Stimulated activated CD4-positive, alpha-beta T cell treated with anti-CD3 and anti-CD28 coated beads, TNF-alpha, amount 100 ng/mL, for 1 hour (primary cell): Measurements from ENCODE around the gene CCDC141.
A peak's percentile ranks its signal among the peaks of the same experiment; 100 is the strongest.

Experiments
- DNase-seq, 3 donors: peaks; one replicate each; pipeline ENCODE4 v3.0.0-alpha.2; 2020; ENCODE audit warnings: low read depth in 3 of 3, low spot score in 1 of 3

CCDC141 gene

DNA sequence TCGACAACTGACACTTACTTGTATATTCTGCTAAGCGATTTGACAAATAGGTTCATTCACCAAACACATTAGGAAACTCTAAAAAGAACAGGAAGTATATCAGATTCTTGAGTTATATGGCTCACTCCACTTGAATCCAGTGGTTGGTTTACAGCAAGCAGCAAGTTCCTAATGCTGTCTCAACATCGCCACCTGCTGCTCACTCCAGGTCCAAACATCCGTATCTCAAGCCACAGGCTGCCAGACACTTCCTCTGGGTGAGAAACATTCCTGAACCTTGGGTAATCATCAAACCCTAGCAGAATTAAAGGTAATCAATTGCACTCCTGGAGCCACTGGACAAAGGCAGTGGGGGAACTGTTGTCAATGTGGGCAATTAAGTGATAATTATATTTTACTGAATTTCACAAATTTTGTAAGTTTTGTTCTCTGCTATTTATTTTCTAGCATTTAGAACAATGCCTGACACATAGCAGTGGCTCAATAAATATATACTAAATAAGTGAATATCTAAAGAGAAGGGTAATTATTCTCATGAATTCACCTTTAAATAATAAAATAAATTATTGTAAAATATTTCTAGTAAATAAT lies 135.6 kb downstream of the CCDC141 start:
- DNase-seq: peak in 2 of 3 donors; percentile 9 to 54

DNA sequence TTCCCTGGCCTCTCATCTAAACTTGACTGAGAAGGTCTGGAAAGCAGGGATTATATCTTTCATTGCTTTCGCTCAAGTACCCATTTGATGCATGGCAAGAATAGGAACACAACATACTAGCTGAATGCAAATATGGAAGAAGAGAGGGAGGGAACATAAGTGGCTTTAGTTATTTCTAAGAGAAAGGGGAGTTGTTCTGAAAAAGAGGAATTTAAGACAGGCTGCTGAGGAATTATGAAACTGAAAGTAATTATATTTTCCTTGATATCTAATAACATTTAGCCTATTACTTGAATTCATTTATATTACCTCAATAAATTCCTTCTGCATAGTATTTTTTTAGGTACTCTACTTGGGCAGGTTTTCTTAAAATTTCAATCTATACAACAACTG lies 136.9 kb downstream of the CCDC141 start:
- DNase-seq: no peak

DNA sequence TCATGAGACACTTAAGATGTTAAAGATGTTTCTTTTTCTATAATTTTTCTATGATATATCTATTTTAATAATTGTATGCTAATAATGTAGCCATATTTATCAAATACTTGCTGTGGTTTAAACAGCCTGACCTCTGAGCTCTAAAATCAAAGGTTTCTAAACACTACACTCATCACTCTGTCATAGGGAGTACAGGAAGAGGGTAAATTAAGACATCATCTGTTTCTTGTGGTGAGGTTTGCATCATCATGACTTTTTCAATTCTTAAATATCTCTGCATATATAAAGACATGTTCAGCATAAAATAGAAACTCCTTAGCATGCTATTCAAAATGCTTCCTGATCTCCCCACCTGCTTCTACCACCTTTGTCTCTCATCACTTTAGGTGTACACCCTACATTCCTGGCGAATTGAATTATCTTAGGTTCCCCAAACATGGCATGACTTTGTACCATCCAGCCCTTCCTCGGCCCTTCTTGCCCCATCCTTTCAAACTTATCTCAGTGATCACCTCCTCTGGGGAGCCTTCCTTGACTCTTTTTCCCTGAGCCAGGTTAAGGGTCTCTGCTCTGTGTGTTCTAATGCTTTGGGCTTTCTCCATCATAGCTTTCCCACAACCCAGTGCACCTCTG lies 137.4 kb downstream of the CCDC141 start:
- no peak for DNase-seq

DNA sequence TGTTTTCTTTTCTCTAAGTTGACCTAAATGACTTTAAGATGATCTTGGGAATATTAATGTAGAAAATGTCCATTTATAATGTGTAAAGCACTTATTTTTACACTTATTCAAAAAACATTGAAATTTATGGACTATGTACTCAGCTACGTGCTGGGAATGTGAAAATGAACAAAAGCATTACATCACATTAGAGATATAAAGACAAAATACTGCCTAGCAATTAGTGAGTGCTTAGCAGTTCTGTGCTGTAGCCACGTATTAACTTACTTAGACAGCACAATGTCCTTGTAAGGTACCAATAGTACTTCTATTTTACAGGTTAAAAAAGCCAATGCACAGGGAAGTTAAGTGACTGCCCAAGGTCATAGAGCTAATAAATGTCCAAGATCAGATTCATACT lies 138.9 kb downstream of the CCDC141 start:
- no peak for DNase-seq

DNA sequence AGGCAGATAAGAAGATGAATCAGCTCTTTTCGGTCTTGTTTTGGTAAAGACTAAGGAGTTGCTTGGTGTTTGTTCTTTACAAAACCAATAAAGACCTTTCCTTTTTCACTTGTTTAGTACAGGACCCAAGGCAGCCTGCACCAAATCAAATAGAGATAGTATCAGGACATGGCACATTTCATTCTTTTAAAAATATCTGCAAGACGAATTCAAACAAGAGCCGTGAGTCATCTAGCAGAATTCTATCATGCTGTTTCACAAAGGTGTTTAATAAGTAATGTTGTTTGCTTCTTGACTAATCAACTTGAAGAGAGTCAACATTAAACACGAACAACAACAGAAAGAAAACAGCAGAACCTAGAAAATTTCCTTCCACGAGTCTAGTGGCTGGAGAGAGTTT lies 139.9 kb downstream of the CCDC141 start:
- DNase-seq: no peak

DNA sequence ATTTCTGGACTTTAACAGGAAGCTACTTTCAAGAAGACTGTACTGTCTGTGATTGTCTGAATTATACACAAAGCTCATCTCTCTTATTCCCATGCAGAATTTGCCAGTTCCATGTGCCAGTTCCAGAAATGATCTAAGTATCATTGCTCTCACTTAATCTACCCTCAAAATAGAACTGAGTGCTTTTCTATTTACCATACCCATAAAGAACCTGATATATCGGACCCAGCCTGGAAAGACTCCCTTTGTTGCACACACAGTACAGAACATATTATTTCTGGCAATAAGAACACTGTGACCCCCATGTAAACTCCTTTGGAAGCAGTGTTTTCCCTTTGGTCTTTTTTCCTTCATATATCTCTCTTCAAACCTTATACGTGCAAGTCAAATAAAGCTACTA lies 140.4 kb downstream of the CCDC141 start:
- DNase-seq: no peak

DNA sequence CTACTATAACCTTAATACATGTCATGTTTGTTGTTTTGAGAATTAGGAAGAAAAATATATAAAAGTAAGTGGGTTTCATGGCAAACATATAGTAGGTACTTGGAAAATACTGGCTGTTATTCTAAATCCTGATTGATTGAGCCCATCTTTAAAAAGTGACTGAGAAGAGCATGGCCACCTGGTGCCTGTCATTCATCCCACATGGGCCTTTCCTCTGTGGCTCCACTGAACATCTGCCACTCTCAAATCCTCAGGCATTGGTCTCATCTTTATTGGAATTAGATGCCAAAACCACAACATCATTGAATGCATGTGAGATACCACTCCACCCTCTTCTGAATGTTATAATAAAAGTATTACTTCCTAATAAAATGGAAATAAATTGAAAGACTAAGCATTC lies 141.1 kb downstream of the CCDC141 start:
- no peak for DNase-seq

DNA sequence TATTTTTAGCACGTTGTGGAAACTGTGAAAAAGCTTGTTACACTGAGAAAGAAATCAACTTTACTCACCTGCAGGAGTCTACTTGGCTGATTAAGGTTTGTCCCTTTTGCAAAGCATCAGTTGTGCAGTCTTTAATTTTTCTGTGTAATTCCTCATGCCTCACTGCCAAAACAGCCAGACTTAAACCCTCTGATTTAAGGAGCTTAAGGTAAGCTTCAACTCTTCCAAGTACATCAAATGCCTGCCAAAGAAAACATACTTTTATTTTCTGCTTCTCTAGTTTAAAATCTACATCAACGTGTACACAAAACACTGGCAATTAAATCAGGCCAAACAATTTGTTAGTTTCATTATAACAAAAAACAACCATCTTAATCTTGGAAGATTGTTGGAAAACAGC lies 144.7 kb downstream of the CCDC141 start:
- no peak for DNase-seq

DNA sequence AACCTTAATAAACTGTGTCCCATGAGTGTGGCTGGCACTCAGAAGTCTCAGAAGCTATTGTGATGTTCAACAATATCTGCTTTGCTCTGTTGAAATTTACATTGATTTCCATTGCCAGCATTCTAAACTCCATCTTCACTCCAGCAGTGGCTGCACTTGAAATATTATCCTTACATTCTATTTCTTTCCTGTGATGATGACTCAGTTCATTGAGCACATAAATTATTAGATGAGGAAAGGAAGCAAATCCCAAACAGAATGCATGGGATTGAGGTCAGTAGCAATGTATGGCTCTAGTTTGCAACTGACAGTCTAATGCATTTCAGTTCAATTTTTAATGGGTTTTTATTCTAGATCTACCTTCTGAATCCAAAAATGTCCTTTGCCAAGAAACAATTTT lies 150.3 kb downstream of the CCDC141 start:
- no peak for DNase-seq

DNA sequence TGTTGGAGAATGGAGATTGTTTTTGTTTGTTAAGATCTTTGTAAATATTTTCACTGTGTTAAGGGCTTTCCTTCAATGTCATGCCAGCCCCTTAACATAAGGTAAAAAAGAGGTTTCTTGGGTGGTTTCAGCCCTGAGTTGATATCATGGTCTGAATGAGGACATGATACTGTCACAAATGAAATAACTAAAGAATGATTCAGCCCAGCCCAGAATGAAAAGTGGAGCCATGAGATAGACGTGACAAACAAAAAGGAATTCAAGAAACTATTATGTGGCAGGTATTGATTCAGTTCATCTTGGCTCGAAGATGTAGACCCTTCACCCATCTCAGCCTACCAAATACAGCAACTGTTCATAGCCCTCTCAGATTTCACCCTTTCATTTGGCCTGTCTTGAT lies 154.1 kb downstream of the CCDC141 start:
- DNase-seq: no peak

DNA sequence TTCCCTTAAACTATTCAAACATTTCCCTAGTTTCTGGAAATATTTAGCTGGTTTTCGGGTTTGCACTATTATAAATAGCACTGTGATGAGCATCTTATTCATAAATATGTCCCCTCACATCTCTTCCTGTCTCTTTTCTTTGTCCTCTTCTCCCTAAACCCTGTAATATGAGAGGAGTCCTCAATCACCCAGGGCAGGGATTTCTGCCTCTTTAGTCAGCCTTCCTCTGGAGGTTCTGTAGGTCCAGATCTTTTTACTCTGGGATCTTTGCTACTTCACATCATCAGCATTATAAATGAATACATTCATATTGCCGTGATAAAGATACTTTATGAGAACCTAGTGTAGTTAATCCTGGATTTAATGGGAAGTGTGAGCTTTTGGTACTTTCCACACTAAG lies 154.8 kb downstream of the CCDC141 start:
- DNase-seq: no peak

DNA sequence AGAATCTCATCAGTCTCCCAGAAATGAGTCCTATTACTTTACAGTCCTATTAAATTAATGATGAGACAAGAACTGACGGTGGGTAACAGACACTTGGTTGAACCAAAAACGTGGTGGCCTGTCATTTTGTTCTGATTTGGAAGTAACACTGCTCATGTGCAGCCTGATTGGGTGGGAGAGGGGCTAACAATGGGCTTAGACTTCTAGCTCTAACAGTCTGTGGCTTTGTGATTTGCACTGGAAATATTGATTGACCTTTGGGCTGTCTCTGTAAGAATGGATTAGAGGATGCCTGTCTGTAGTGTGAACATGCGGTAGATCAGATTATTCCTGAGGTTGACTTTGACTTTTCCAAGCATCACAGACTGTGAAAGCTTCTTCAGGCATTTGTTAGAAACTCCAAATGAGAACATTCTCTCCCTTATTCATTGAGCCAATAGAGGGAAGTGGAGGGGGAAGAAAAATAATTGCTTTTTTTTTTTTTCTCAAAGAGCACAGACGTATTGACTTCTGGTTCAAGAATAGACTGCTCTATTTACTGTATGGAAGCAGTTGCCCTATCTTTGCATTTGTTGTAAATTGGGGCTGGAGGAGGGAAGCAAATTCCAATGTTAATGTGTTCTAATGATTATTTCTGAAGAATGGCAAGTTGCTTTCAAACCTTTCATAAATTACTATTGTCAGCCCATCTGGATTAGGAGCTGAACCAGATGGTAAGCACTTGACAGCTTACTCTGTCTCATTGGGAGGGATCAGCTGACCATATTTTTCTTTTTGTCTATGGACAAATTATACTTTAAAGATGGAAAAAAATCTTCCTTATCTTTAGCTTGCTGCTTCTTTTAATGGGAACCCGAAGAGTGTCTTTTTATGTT lies 156.9 kb downstream of the CCDC141 start:
- DNase-seq: no peak

DNA sequence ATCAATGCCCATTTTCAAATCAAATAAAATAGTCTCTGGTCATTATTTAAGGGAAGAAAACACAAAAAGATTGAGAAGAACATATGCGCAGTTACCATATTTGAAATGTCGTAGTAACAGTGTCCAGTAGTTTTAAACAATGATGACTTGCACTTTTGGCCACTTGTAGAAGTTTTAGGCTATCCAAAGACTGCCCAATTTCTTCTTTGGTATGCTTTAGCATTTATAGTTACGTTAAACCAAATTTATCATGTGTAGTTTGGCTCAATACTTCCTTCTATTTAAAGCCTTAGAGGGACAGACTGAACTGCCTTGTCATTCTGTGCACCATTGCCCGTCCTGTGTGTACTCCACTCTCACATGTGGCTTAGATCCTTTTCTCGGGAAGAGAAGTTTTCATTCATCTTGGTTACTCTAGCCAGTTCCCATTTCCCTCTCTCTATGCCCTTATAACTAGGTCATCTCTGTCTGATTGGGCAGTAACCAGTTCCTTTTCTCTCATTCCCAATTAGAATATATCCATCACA lies 157.9 kb downstream of the CCDC141 start:
- no peak for DNase-seq

DNA sequence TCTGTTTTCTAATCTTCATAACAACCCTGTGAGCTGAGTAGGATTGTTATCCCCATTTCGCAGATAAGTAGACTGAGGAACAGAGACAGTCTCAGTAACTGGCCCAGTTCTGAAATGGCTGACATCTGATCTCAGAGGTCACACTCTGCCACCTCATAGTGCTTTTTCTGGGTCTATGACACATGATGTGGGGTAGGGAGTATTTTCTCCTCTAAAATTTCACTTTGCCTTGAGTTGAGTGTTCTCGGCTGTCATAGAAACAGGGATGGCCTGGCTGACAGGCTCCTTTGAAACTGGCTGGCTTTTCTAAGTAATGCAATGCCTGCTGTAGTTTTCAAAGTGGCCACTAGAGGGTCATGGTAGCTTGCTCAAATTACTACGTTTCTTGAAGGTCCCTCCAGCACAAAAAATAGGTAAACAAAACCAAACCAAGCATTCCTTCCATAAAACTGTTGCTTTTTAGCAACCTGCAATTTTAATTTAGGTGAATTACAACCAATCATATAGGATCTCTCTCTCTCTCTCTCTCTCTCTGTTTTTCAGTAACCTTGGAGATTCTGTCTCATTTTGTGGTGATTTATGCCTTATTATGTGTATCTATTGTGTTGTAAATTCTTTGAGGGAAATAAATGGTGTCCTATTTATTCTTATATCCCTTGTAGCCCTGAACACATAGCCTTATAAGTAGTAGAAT lies 158.5 kb downstream of the CCDC141 start:
- DNase-seq: peak; percentile 3 to 21 (median 6)

DNA sequence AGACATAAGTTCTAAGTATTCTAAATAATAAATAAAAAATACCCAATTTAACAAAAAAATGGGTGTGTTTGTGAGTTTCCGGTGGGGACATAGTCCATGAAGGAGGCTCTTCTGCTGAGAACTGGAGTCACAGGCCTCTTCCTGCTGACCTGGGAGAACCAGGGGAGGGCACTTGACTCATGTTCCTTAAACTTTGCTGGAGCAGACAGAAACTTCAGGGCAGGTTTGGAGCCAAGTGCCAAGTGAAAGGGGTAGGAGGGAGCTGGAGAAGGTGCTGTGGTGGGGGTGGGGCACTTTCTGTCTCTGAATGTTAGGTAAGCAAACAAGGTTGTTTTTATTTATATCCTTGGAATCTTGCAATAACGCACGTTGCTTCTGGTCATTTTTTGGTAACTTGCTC lies 163.9 kb downstream of the CCDC141 start:
- DNase-seq: no peak

DNA sequence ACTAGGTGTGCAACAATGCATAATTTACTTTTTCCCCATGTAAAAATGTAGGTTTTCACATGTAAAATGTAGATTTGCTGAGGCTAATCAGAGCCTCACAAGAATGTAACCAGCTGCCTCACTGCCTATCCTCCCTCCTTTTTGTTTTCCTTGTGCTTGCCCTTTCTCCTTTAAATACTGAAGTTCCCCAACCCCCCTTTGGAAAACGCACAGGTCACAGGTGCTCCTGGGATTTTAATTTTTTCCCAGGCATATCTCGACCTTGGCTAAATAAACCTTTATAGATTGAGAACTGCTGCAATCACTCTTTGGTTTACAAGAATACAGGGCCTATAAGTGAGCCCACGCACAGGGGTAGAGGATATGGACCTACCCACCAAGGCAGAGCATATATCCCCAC lies 165.5 kb downstream of the CCDC141 start:
- no peak for DNase-seq

DNA sequence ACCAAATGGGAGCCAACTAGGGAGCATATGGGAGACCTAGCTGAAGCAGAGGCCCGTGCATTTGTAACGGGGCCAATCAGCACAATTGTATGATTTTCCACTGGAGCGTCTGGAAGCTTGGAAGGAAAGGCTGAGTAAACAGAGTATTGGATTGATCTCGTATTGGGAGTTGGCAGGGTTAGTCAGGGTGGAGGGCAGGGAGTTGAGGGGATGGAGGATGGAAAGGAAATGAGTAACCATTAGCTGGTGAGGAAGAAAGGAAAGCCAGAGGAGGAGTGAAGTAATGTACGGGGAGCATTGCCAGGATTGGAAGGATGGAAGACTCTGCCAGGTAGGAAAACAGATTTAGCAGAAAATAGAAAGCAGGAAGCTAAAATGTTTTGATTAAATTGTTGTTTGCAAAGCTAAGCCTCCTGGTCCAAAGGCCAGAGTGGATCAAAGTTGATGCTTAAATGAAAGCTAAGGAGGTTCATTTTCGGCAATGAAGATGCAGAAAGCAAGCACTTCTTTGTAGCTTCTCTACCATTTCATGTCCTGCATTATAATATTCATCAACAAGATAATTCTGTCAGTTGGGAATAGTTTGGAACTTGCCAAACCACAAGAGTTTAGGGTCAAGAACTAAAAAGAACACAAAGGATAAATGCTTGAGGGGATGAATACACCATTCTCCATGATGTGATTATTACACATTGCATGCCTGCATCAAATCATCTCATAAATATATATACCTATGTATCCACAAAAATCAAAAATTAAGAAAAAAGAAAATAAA lies 167.1 kb downstream of the CCDC141 start:
- DNase-seq: no peak

DNA sequence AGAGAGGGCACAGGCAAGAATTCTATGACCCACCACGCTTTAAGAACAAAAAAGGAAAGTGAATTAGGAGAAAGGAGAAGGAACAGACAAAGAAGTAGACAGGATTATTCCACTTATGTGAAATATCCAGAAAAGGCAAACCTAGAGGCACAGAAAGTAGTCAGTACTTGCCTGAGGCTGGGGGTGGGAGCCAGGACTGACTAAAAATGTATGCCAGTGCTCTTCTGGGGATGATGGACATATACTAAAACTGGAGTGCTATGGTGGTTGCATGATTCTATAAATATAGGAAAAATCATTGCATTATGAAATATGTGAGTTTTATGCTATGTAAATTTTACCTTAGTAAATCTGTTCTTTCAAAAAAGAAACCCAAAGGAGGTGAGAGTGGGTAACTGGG lies 168.9 kb downstream of the CCDC141 start:
- DNase-seq: no peak

DNA sequence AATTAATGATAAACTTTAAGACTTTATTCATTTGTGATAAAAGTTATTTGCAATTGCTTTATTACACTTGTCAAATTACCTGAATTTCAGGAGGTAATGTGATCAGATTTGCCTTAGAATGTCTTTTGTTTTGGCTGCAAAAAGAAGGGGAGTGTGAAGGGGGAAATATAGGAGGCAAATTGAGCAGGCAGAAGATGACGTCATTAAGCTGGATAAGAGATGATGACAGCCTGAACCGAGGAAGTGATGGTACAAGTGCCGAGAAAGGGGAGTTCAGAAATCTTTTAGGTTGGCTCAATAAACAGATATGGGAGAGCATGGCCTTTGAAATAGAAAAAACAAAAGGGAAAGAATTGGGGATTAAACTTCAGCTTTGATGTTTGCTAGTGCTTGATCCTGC lies 169.7 kb downstream of the CCDC141 start:
- no peak for DNase-seq

DNA sequence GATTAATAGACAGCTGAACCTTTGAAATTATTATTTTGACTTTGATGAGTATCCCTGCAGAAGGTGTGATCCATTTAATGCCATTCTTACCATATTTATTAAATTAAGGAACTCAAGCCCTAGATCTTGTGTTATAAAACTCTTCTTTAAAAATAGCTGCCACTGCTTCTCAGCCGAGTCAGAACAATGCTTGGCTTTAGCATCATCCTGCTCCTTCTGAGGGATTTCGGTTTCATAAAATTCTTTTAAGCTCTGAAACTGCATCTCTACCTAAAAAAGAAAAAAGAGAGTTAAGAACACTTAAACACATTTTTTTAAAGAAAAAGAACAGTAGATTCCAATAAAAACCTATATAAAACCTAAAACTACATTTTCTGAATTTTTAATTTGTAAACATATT lies 172.1 kb downstream of the CCDC141 start:
- no peak for DNase-seq
